NCI-H2171 (cell line): ENCODE results near the gene UBFD1.
"Not testable (repeated sequence)": the region's sequence is repeated elsewhere in the genome, so short reads cannot be mapped to it uniquely, and the experiment has no call there.

Experiments
- DNase-seq: peaks from one replicate; lab custom pipeline; 2025; lab: John Stamatoyannopoulos, UW

The UBFD1 gene

GRCh38 chr16:23527961-23528643 is 29.4 kb upstream of the UBFD1 start:
- no peak for DNase-seq

GRCh38 chr16:23528644-23529310 is 28.8 kb upstream of the UBFD1 start:
- DNase-seq: no peak

GRCh38 chr16:23530062-23530461 is 27.5 kb upstream of the UBFD1 start:
- DNase-seq: no peak

- DNase-seq: no peak
These were observed 25.1 kb upstream of the UBFD1 start for GRCh38 chr16:23532448-23532847.

- no peak for DNase-seq
These were observed 22.4 kb upstream of the UBFD1 start for GRCh38 chr16:23534868-23535860.

GRCh38 chr16:23535901-23536300 is 21.6 kb upstream of the UBFD1 start:
- DNase-seq: no peak

GRCh38 chr16:23537390-23537789 is 20.1 kb upstream of the UBFD1 start:
- DNase-seq: no peak

- no peak for DNase-seq
These were observed 18.6 kb upstream of the UBFD1 start for GRCh38 chr16:23538919-23539278.

- no peak for DNase-seq
These were observed 17.3 kb upstream of the UBFD1 start for GRCh38 chr16:23539984-23540816.

- not testable (repeated sequence) for DNase-seq
These were observed 16.7 kb upstream of the UBFD1 start for GRCh38 chr16:23540817-23541178.

GRCh38 chr16:23544436-23544835 is 13.1 kb upstream of the UBFD1 start:
- DNase-seq: no peak

- DNase-seq: no peak
These were observed 7.6 kb upstream of the UBFD1 start for GRCh38 chr16:23549938-23550337.

GRCh38 chr16:23552161-23552560 is 5.4 kb upstream of the UBFD1 start:
- DNase-seq: no peak

- DNase-seq: no peak
These were observed 3.0 kb upstream of the UBFD1 start for GRCh38 chr16:23554536-23554935.

- no peak for DNase-seq
These were observed 514 bp downstream of the UBFD1 start for GRCh38 chr16:23557779-23558702.

- DNase-seq: no peak
These were observed 4.1 kb downstream of the UBFD1 start for GRCh38 chr16:23561586-23561985.

GRCh38 chr16:23562505-23562904 is 5.0 kb downstream of the UBFD1 start:
- DNase-seq: no peak

GRCh38 chr16:23563186-23563585 is 5.7 kb downstream of the UBFD1 start:
- DNase-seq: no peak

GRCh38 chr16:23564575-23565363 is 7.2 kb downstream of the UBFD1 start:
- DNase-seq: no peak

- DNase-seq: no peak
These were observed 9.2 kb downstream of the UBFD1 start for GRCh38 chr16:23566724-23567123.
